Suppressor macrophage (primary cell): ENCODE measurements around the gene DAPK1.
"Not testable (repeated sequence)": the region's sequence is repeated elsewhere in the genome, so short reads cannot be mapped to it uniquely, and the experiment has no call there.

Source experiments
- DNase-seq, 4 experiments: peaks; one replicate each; pipeline ENCODE4 v3.0.0-alpha.2; 2020 to 2022

The DAPK1 gene

GRCh38 chr9:87717456-87717855 is 219.8 kb downstream of the DAPK1 start:
- DNase-seq: no peak

- DNase-seq: no peak
Measured at GRCh38 chr9:87718231-87718630, 220.6 kb downstream of the DAPK1 start.

- DNase-seq: peak; percentile 60 to 85 (median 72)
Measured at GRCh38 chr9:87718852-87719612, 221.4 kb downstream of the DAPK1 start.

- no peak for DNase-seq
Measured at GRCh38 chr9:87720173-87720572, 222.5 kb downstream of the DAPK1 start.

- DNase-seq: peak; percentile 90 to 98 (median 95)
Measured at GRCh38 chr9:87722393-87723088, 224.9 kb downstream of the DAPK1 start.

- peak in 2 of 4 experiments; percentile 54 to 61 for DNase-seq
Measured at GRCh38 chr9:87725356-87725899, 227.8 kb downstream of the DAPK1 start.

GRCh38 chr9:87725900-87726709 is 228.4 kb downstream of the DAPK1 start, which contains the start of gene CTSL:
CTSL (plus strand) TSS chr9:87726119; CDS start chr9:87727604, 1,485 bp downstream.
- DNase-seq: peak; percentile 94 to 96 (median 95)

- DNase-seq: peak in 1 of 4 experiments; percentile 33
Measured at GRCh38 chr9:87729246-87729645, 231.6 kb downstream of the DAPK1 start.

- peak in 2 of 4 experiments; percentile 51 to 55 for DNase-seq
Measured at GRCh38 chr9:87731321-87731720, 233.7 kb downstream of the DAPK1 start.

- peak in 1 of 4 experiments; percentile 29 for DNase-seq
Measured at GRCh38 chr9:87732344-87732743, 234.7 kb downstream of the DAPK1 start.

- peak in 2 of 4 experiments; percentile 24 to 34 for DNase-seq
Measured at GRCh38 chr9:87732756-87733155, 235.1 kb downstream of the DAPK1 start.

GRCh38 chr9:87733273-87734052 is 235.8 kb downstream of the DAPK1 start:
- DNase-seq: peak in 1 of 4 experiments; percentile 25

- peak; percentile 36 to 64 (median 51) for DNase-seq
Measured at GRCh38 chr9:87734106-87734505, 236.4 kb downstream of the DAPK1 start.

- DNase-seq: no peak
Measured at GRCh38 chr9:87739546-87739945, 241.9 kb downstream of the DAPK1 start.

GRCh38 chr9:87740209-87740608 is 242.5 kb downstream of the DAPK1 start:
- DNase-seq: peak in 1 of 4 experiments; percentile 14

- no peak for DNase-seq
Measured at GRCh38 chr9:87741326-87741725, 243.7 kb downstream of the DAPK1 start.

GRCh38 chr9:87741891-87742290 is 244.2 kb downstream of the DAPK1 start:
- peak in 1 of 4 experiments; percentile 11 for DNase-seq

- no peak for DNase-seq
Measured at GRCh38 chr9:87742813-87743428, 245.3 kb downstream of the DAPK1 start.

- DNase-seq: not testable (repeated sequence)
Measured at GRCh38 chr9:87744247-87744646, 246.6 kb downstream of the DAPK1 start.

GRCh38 chr9:87746186-87746585 is 248.5 kb downstream of the DAPK1 start:
- DNase-seq: no peak

GRCh38 chr9:87748881-87749280 is 251.2 kb downstream of the DAPK1 start:
- peak in 1 of 4 experiments; percentile 7 for DNase-seq
